WERI-Rb-1 (cell line): ENCODE measurements around the gene UCK1.

ENCODE experiments used
- DNase-seq: peaks from one replicate; pipeline ENCODE4 v3.0.0-alpha.2; 2020
- H3K27ac ChIP-seq: fragments of 250-450 bp; sonication (Bioruptor Pico); 2 replicates; pipeline ENCODE4 v1.5.1; 2020; ENCODE audit warnings: mild to moderate bottlenecking, moderate library complexity
- H3K27me3 ChIP-seq: fragments of 250-450 bp; sonication (Bioruptor Pico); 2 replicates; pipeline ENCODE4 v1.5.1; 2021; ENCODE audit warnings: mild to moderate bottlenecking, low read depth, moderate library complexity; ENCODE audit not compliant: insufficient read depth, severe bottlenecking
- H3K36me3 ChIP-seq: fragments of 250-450 bp; sonication (Bioruptor Pico); 2 replicates; pipeline ENCODE4 v1.5.1; 2020; ENCODE audit warnings: mild to moderate bottlenecking, moderate library complexity
- H3K4me3 ChIP-seq: 2 replicates; pipeline ENCODE4 v1.5.1; 2011; ENCODE audit warnings: low read depth, mild to moderate bottlenecking, control low read depth, low read length
- H3K9me3 ChIP-seq: fragments of 250-450 bp; sonication (Bioruptor Pico); 2 replicates; pipeline ENCODE4 v1.5.1; 2021; ENCODE audit warnings: mild to moderate bottlenecking, moderate library complexity; ENCODE audit not compliant: severe bottlenecking
- TF ChIP-seq, protein P1 (sequence below): IDR thresholded peaks from 2 replicates; pipeline ENCODE4 v1.5.1; 2011; ENCODE audit warnings: low read depth, mild to moderate bottlenecking, control low read depth, inconsistent platforms, low read length

Gene UCK1

DNA sequence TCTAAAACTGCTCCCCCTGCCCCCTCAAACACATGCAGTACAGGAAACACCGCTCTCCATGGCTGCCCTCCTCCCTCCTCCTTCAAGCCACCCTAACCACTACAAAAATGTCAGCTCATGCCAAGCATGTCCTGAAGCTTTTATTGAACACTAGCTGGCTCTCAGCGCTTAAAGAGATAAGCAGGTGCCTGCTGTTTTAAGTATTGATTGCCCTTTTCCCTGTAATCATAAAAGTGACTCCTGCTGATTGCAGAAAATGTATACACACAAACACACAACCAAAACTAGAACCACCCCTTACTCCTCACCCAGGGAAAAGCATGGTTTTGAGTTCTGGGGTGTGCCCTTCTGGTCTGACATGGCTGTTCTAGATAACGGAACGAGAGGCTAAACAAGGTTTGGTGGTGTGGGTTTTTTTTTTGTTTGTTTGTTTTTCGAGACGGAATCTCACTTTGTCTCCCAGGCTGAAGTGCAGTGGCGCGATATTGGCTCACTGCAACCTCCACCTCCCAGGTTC is 3.7 kb upstream of the UCK1 start:
- TF ChIP-seq, protein P1, sequence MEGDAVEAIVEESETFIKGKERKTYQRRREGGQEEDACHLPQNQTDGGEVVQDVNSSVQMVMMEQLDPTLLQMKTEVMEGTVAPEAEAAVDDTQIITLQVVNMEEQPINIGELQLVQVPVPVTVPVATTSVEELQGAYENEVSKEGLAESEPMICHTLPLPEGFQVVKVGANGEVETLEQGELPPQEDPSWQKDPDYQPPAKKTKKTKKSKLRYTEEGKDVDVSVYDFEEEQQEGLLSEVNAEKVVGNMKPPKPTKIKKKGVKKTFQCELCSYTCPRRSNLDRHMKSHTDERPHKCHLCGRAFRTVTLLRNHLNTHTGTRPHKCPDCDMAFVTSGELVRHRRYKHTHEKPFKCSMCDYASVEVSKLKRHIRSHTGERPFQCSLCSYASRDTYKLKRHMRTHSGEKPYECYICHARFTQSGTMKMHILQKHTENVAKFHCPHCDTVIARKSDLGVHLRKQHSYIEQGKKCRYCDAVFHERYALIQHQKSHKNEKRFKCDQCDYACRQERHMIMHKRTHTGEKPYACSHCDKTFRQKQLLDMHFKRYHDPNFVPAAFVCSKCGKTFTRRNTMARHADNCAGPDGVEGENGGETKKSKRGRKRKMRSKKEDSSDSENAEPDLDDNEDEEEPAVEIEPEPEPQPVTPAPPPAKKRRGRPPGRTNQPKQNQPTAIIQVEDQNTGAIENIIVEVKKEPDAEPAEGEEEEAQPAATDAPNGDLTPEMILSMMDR, result no peak
- no peak for DNase-seq
- H3K9me3 ChIP-seq, result peaks cover 16% of the 10 kb centered on the region
- H3K27ac ChIP-seq, result no peak overlapping the region
- no peak overlapping the region for H3K4me3 ChIP-seq
- H3K27me3 ChIP-seq, result no peaks in the 10 kb centered on the region
- H3K36me3 ChIP-seq, result peaks cover 11% of the 10 kb centered on the region

DNA sequence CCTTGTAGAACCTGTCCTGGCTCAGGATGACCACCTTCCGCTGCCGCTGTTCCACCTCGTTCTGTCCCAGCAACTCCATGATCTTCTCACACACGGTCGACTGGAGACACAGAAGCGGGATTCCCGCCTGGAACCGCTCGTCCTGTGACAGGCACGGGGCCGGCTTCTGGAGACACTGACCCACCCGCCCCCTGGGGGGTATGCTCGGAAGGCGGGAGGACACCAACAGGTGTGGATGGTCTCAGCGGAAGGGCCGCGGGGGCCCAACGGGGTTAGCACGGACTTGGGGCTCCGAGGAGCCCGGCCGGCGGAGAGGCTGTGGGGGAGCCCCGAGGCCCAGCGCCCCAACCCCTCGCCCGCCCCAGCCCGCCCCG is 530 bp downstream of the UCK1 start:
- TF ChIP-seq, protein P1, result peak; percentile 29; the same call in 1 of the 2 replicates
- peak; percentile 63 for DNase-seq
- Histone ChIP-seq H3K27ac (peak overlapping the region; percentile 96), H3K4me3 (peak overlapping the region; percentile 74), H3K36me3 (peaks cover 53% of the 10 kb centered on the region), H3K27me3 (no peaks in the 10 kb centered on the region), H3K9me3 (no peaks in the 10 kb centered on the region)

DNA sequence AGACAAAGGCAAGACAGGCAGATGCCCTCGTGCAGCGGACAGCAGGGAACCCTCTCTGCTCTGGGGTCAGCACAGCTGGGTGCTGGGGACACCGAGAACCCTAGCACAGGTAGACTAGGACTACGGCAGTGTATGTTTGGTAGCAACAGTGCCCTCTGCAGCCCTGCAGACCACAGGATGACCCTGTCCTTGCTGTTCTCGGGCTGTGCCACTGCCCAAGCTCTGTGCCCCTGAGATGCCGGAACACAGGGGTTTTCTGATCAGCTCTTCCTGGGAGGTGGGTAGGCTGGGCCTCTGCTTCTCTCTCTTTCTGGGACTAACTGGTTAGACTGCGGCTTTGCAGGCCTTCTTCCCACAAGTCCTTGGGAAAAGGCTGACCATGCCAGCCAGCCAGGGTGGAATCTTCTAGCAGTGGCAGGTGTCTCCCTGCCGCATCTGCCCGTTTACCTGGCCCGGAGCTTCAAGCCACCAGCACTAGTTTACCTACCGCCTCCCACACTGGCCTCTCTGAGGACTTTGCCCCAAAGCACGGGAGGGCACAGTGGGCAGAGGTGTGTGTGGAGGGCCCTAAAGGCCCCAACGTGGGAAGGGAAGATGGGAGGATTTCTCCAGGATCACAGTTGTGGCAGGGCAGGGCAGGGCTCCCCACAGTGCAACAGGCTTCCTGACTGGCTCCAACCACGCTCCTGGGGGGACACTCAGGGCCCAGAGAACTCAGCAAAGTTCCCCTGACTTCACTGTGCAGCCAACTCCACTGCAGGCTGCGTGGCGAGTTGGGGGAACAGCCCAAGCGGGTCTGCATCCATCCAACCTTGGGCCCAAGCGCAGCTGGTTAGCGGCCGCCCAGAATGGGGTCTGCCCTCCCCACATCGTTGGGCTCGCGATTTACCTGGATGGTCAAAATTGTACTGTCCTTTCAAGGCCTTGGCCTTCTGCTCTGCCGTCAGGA is 1.2 kb downstream of the UCK1 start:
- TF ChIP-seq, protein P1, result peak; percentile 37; the same call in 1 of the 2 replicates
- Histone ChIP-seq H3K4me3 (peak overlapping the region; percentile 74), H3K9me3 (no peaks in the 10 kb centered on the region), H3K27me3 (no peaks in the 10 kb centered on the region), H3K27ac (peak overlapping the region; percentile 96), H3K36me3 (peaks cover 60% of the 10 kb centered on the region)
- DNase-seq, result no peak

DNA sequence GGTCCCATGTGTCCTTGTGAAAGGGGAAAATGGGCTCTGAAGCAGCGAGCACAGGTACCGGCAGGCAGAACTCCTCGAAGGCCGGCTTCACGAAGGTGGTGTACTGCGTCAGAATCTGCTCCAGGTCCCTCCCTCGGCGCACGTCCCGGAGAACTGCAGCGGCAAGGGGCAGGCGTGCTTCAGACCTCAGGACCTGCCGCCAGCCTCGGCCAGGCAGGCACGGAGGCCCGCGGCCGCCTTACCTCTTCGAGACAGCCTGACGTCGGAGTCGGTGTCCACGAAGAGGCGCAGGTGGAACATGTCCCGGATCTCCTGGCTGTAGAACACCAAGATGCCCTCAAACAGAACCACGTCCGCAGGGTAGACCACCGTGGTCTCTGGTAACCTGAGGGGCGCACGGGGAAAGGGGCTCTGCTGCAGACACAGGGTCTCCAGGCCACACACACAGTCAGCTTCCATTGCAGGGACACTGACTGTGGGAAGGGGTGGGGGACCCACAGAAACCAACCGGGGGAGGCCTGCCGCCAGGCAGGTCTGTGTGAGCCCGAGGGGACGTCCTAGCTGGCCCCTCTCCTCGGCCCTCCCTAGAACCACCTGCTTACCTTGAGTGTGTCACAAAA is 2.1 kb downstream of the UCK1 start:
- DNase-seq, result no peak
- no peak overlapping the region for H3K27ac ChIP-seq
- peaks cover 69% of the 10 kb centered on the region for H3K36me3 ChIP-seq
- H3K27me3 ChIP-seq, result no peaks in the 10 kb centered on the region
- H3K4me3 ChIP-seq, result no peak overlapping the region
- no peaks in the 10 kb centered on the region for H3K9me3 ChIP-seq
- TF ChIP-seq, protein P1, result no peak

DNA sequence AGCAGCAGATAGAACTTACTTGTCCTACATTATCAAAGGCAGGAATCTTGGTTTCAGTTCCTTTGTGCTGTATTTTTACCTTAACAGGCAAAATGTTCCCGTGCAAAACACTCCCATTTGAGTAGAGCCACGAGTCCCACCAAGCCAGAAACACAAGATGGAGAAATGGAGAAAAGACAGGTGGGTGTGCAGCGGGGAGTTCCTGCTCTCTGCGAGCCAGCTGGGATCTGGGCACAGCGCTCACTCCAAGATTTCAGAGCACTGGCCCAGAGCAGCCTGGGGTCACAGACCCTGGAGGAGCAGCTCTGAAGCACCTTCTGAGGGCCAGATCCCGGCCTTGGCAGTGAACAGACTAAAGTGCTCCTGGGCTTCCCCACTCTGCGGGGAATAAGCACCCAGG is 2.9 kb downstream of the UCK1 start:
- no peak overlapping the region for H3K27ac ChIP-seq
- H3K27me3 ChIP-seq, result no peaks in the 10 kb centered on the region
- TF ChIP-seq, protein P1, result no peak

More for the DNA sequence above, 2.9 kb downstream of the UCK1 start:
- DNase-seq, result no peak
- H3K4me3 ChIP-seq, result no peak overlapping the region
- no peaks in the 10 kb centered on the region for H3K9me3 ChIP-seq
- H3K36me3 ChIP-seq, result peaks cover 77% of the 10 kb centered on the region
